H1 (cell line): ENCODE results near the gene TTC28.
A peak's percentile ranks its signal among the peaks of the same experiment; 100 is the strongest.

ENCODE experiments used
- CHD2 ChIP-seq: IDR thresholded peaks from 2 replicates; pipeline ENCODE4 v1.6.1; 2012; ENCODE audit warnings: low read length, improper control_type of control experiment
- EGR1 ChIP-seq: IDR thresholded peaks from 2 replicates; pipeline ENCODE4 v1.6.1; 2011; ENCODE audit warnings: low read depth, low read length, borderline replicate concordance
- EZH2 ChIP-seq: fragments of 200-600 bp; sonication (generic); IDR thresholded peaks from 2 replicates; pipeline ENCODE4 v1.7.1; 2012; ENCODE audit warnings: low read depth, mild to moderate bottlenecking, moderate library complexity, low read length, inconsistent platforms; ENCODE audit not compliant: severe bottlenecking
- MAFK ChIP-seq: IDR thresholded peaks from 2 replicates; pipeline ENCODE4 v1.6.1; 2012; ENCODE audit warnings: low read depth, mild to moderate bottlenecking, improper control_type of control experiment, low read length
- RFX5 ChIP-seq: IDR thresholded peaks from 2 replicates; pipeline ENCODE4 v1.6.1; 2011; ENCODE audit warnings: low read depth, low read length, improper control_type of control experiment, borderline replicate concordance
- TF ChIP-seq, protein P1 (sequence below), 3 experiments: IDR thresholded peaks; 1 replicate in 2 of 3; 2 replicates in 1 of 3; pipeline versions ENCODE4 v1.5.1 to v1.6.1; 2011; ENCODE audit warnings: low read length in 3 of 3, mild to moderate bottlenecking in 3 of 3, inconsistent platforms in 2 of 3, low read depth in 1 of 3, moderate library complexity in 1 of 3; ENCODE audit not compliant: insufficient read depth in 1 of 3; ENCODE audit errors: control extremely low read depth in 1 of 3
- TF ChIP-seq, protein P2 (sequence below): IDR thresholded peaks from 2 replicates; pipeline ENCODE4 v1.6.1; 2011; ENCODE audit warnings: low read depth, mild to moderate bottlenecking, low read length; ENCODE audit not compliant: insufficient read depth

DNA sequence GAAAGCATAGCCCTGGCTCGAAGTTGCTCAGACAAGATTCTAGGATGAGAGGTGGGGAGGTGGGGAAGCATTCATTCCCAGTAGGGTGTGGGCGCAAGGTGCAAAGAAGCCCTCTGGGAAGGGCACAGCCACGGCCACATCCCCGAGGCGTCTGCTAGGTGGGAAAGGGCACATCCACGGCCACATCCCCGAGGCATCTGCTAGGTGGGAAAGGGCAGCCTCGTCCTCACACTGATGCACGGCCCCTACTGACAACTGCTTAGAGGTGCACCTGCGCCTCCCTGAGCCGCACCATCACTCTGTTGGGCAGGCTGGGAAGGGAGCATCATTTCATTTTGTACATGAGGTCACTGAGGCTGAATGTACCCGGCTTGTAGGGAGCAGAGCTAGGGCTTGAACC lies 666.0 kb downstream of the TTC28 start:
- TF ChIP-seq, protein P1, sequence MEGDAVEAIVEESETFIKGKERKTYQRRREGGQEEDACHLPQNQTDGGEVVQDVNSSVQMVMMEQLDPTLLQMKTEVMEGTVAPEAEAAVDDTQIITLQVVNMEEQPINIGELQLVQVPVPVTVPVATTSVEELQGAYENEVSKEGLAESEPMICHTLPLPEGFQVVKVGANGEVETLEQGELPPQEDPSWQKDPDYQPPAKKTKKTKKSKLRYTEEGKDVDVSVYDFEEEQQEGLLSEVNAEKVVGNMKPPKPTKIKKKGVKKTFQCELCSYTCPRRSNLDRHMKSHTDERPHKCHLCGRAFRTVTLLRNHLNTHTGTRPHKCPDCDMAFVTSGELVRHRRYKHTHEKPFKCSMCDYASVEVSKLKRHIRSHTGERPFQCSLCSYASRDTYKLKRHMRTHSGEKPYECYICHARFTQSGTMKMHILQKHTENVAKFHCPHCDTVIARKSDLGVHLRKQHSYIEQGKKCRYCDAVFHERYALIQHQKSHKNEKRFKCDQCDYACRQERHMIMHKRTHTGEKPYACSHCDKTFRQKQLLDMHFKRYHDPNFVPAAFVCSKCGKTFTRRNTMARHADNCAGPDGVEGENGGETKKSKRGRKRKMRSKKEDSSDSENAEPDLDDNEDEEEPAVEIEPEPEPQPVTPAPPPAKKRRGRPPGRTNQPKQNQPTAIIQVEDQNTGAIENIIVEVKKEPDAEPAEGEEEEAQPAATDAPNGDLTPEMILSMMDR (IDR thresholded peaks at IDR 0.05; ENCODE audit: control extremely low read depth in 1 of 3, insufficient read depth in 1 of 3, low read depth in 1 of 3, low read length in 3 of 3) = peak in 2 of 3 experiments; percentile 13 to 16; a peak in 2 of 4 replicates
- TF ChIP-seq, protein P2, sequence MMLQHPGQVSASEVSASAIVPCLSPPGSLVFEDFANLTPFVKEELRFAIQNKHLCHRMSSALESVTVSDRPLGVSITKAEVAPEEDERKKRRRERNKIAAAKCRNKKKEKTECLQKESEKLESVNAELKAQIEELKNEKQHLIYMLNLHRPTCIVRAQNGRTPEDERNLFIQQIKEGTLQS = no peak
- no peak for TF ChIP-seq EGR1
- no peak for TF ChIP-seq MAFK
- TF ChIP-seq CHD2 = no peak
- no peak for TF ChIP-seq RFX5
- no peak for TF ChIP-seq EZH2
